Measurements from ENCODE around the gene SLC5A1. TPM values are rescaled to one million over a fixed set of nuclear protein-coding genes. Genes with fewer than 3 reads are reported as not detected.
A peak's percentile ranks its signal among the peaks of the same experiment; 100 is the strongest.

Gene SLC5A1
- total RNA-seq, 2 donors from 2014 or later = 0.33 to 7.0 TPM

DNA sequence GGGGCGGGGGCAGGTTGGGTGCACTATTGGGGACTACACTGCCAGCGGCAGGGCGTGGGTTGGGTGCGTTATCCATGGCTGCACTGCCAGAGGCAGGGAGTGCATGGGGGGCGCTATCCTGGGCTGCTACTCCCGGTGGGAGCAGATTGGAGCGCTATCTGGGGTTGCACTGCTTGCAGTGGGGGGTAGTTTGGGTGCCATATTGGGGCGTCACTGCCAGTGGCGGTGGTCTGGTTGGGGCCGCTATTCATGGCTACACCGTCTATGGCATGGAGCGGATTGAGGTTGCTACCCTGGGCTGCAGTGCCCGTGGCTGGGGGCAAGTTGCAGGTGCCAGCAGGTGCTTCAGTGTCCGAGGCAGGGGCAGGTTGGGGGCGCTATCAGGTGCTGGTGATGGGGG is 79.8 kb downstream of the SLC5A1 start:
- Histone ChIP-seq H3K27ac (no peak overlapping the region), H3K4me1 (no peaks in the 10 kb centered on the region), H3K36me3 (replicated peaks in 1 of 2; ENCODE audit: insufficient read depth in 1 of 2, low read depth in 2 of 2) (no peaks in the 10 kb centered on the region), H3K9me3 (no peaks in the 10 kb centered on the region), H3K4me3 (no peak overlapping the region), H3K27me3 (no peaks in the 10 kb centered on the region)
- ATAC-seq (no peak), DNase-seq (no peak)
- TF ChIP-seq CTCF (IDR thresholded peaks at IDR 0.05) (no peak), POLR2A (IDR thresholded peaks at IDR 0.05) (no peak)
- intact Hi-C loops (cut with DNase I) = no loop called here
- 79 to 83% methylated on average over 4 to 15 of the region's 15 CpGs for WGBS, 2 donors

- Histone ChIP-seq H3K27ac (no peak overlapping the region), H3K4me1 (no peaks in the 10 kb centered on the region), H3K27me3 (no peaks in the 10 kb centered on the region), H3K36me3 (replicated peaks in 1 of 2; ENCODE audit: insufficient read depth in 1 of 2, low read depth in 2 of 2) (no peaks in the 10 kb centered on the region), H3K4me3 (no peak overlapping the region), H3K9me3 (no peaks in the 10 kb centered on the region)
- intact Hi-C loops (cut with DNase I) = no loop called here
- TF ChIP-seq POLR2A (IDR thresholded peaks at IDR 0.05) = no peak
- peak in 1 of 7 experiments; percentile 11 for TF ChIP-seq CTCF (IDR thresholded peaks at IDR 0.05)
- WGBS, 2 donors = 63 to 67% methylated on average over 9 to 10 of the region's 10 CpGs
- ATAC-seq (no peak), DNase-seq (no peak)
These were observed 80.6 kb downstream of the SLC5A1 start for GRCh38 chr22:32123657-32124056.

DNA sequence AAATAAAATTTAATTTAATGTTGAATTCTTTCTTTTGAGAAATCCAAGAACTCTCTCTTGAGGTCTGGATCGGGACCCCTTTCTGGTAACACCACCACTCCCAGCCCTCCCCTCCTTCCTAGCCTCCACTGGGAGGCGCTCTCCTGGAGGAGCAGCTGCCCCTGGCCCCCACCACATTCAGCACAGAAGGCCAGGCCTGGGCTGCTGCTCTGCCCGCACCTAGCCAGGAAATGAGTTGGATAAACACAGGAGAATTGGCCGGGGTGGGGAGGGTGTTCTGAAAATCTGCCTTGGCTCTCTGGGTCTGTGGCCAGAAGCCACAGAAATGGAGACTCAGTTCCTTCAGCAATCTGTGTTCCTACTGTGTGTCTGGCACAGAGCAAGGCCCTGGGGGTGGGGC is 84.8 kb downstream of the SLC5A1 start:
- no peaks in the 10 kb centered on the region for H3K4me1 ChIP-seq
- H3K27me3 ChIP-seq = no peaks in the 10 kb centered on the region
- H3K4me3 ChIP-seq = no peak overlapping the region
- DNase-seq = no peak
- H3K36me3 ChIP-seq (replicated peaks in 1 of 2; ENCODE audit: insufficient read depth in 1 of 2, low read depth in 2 of 2) = no peaks in the 10 kb centered on the region
- 76 to 77% methylated on average over 4 of the region's 4 CpGs for WGBS, 2 donors
- TF ChIP-seq POLR2A (IDR thresholded peaks at IDR 0.05) = no peak
- no peak for TF ChIP-seq CTCF (IDR thresholded peaks at IDR 0.05)
- no peak for ATAC-seq
- H3K9me3 ChIP-seq = no peaks in the 10 kb centered on the region
- no peak overlapping the region for H3K27ac ChIP-seq
- intact Hi-C loops (cut with DNase I) = no loop called here

GRCh38 chr22:32130464-32130863 is 87.4 kb downstream of the SLC5A1 start:
- intact Hi-C loops (cut with DNase I) = no loop called here
- Histone ChIP-seq H3K4me1 (no peaks in the 10 kb centered on the region), H3K4me3 (no peak overlapping the region), H3K27ac (no peak overlapping the region), H3K36me3 (replicated peaks in 1 of 2; ENCODE audit: insufficient read depth in 1 of 2, low read depth in 2 of 2) (no peaks in the 10 kb centered on the region), H3K9me3 (no peaks in the 10 kb centered on the region), H3K27me3 (no peaks in the 10 kb centered on the region)
- TF ChIP-seq CTCF (IDR thresholded peaks at IDR 0.05) (no peak), POLR2A (IDR thresholded peaks at IDR 0.05) (no peak)
- 39 to 55% methylated on average over 2 of the region's 2 CpGs for WGBS, 2 donors
- ATAC-seq (no peak), DNase-seq (no peak)

GRCh38 chr22:32132126-32132525 is 89.1 kb downstream of the SLC5A1 start:
- TF ChIP-seq POLR2A (IDR thresholded peaks at IDR 0.05) (no peak), CTCF (IDR thresholded peaks at IDR 0.05) (no peak)
- Histone ChIP-seq H3K4me1 (no peaks in the 10 kb centered on the region), H3K27me3 (no peaks in the 10 kb centered on the region), H3K27ac (no peak overlapping the region), H3K9me3 (no peaks in the 10 kb centered on the region), H3K36me3 (replicated peaks in 1 of 2; ENCODE audit: insufficient read depth in 1 of 2, low read depth in 2 of 2) (no peaks in the 10 kb centered on the region), H3K4me3 (no peak overlapping the region)
- no peak for ATAC-seq
- 85% methylated on average over 11 of the region's 11 CpGs; no CpG with 5 or more reads in 1 of the 2 donors for WGBS, 2 donors
- intact Hi-C loops (cut with DNase I) = no loop called here
- no peak for DNase-seq
